Measurements from ENCODE around the gene ELOB.

- TF ChIP-seq CTCF (IDR thresholded peaks at IDR 0.05), result no peak
- TF ChIP-seq EZH2phosphoT487 (IDR thresholded peaks at IDR 0.05), result no peak
These were observed 45.4 kb upstream of the ELOB start for GRCh38 chr16:2822496-2822895.

All from neural progenitor cell (in vitro differentiated cells).